ENCODE measurements around the gene MDC1.
"Not testable (repeated sequence)": the region's sequence is repeated elsewhere in the genome, so short reads cannot be mapped to it uniquely, and the experiment has no call there.

MDC1 gene

GRCh38 chr6:30678964-30679726 is 37.9 kb downstream of the MDC1 start:
- DNase-seq = peak; percentile 91

- no peak for DNase-seq
Measured at GRCh38 chr6:30676660-30677285, 40.3 kb downstream of the MDC1 start.

DNA sequence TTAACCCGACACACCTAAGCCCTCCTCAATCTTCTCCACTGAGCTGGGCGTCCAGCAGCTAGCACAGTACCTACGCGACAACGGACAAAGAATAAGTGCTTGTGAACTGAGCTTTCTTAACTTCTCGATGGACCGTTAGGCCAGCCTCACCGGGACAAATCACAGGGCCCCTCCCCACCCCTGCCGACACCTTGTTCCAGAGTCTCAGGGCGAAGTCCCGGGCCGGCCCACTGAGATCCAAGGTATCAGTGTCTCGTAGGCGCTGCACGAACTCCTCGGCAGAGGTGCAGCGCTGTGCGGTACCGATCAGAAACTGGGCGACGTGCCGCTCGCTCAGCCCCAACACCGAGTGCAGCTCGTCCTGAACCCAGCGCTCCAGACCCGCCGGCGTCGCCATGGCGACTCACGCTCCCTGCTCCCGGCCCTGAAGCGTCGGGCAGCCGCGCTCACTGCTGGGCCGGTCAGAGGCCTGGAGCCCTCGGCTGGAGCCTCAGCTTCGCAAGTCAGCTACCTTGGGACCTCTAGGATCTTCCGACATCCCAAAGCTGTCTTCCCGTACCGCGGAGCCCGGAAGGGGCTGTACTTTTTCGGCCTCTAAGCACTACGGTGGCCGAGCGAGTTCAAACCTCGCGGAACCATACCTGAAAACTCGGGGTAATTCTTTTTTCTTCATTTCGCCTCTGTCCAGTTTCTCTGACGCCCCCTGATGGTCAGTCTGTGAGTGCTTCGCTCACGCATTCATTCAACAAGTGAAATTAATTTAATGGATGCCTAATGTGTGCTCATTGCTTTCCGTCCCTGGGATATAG is 44.4 kb downstream of the MDC1 start, which contains the start of gene DHX16:
Gene DHX16, minus strand, starts transcription at position 562 of the 809 bp plus-strand sequence. Its CDS starts 165 bp downstream, at position 397.
- peak; percentile 89 for DNase-seq

GRCh38 chr6:30670760-30671527 is 46.1 kb downstream of the MDC1 start:
- no peak for DNase-seq

DNA sequence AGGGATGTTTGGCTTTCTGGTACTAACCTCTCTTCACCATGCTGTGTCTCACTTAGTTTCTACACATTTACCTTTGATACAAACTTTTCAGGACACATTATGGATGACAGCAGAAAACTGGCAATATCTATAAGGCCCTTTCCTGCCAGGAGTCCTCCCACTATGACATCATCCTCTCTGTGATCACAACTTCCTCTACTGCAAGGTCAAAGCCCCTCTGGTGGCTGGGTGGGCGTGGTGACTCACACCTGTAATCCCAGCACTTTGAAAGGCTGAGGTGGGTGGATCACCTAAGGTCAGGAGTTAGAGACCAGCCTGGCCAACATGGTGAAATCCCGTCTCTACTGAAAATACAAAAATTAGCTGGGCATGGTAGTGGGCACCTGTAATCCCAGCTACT is 50.8 kb downstream of the MDC1 start:
- peak; percentile 41 for DNase-seq

DNA sequence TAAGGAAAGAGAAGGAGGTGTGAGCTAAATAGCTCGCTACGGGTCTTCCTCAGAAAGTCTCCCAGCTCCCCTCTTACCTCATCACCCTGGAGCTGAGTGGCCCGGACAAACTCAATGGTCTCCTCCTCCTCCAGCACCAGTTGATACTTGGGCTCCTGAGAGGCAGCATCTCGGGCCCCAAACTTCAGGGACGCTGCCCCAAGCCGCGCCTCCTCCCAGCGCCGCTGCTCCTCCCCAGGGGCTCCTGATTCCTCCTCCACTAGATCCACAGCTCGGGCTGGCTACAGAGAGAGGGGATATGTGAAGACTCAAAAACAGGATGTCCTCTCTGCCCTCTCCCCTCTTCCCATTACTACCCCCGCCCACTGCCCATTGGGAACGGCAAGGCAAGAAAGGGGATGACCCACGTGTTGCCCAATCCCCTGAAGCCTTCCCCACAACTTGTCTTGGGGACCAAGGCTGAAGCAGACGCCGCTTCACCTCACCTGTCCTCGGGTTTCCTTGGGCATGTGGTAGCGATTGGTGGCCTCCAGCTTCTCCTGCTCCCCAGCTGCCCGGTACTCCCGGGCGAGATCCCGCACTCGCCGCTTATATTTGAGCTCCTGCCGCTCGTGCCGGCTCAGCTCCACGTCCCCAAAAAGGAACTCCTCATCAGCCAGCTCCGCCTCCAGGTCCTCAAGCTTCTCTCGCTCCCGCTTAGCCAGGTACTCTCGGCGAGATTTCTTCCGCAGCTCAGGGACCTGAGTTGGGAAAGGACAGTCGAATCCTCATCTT is 51.9 kb downstream of the MDC1 start:
- no peak for DNase-seq

DNA sequence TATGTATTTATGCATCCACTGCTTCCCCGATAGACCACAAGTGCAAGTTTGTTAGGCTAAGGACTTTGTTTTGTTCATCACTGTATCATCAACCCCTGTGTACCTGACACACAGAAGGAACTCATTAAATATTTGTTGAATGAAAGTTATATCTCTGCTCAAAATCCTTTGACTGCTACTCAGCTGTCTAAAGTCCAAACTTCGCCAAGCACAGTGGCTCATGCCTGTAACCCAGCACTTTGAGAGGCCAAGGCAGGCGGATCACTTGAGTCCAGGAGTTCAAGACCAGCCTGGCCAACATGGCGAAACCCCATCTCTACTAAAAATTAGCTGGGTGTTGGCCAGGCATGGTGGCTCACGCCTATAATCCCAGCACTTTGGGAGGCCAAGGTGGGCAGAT is 59.2 kb downstream of the MDC1 start:
- DNase-seq = not testable (repeated sequence)

DNA sequence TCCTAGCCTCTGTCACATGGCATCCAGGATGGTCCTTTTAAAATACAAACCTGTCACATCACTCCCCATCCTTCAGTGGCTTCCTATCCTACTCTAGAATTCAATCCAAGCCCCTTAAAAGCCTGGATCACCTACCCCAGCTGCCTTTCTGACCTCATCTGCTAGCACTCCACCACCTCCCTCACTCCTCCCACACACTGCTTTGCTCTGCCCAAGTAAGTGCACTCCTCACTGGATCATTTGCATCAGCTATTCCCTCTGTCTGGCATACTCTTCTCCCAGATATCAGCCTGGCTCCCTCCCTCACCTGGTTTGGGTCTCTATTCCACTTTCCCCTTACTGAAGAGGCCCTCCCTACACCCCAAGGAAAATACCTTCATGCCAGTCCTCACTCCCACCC is 59.6 kb downstream of the MDC1 start:
- no peak for DNase-seq

- no peak for DNase-seq
Measured at GRCh38 chr6:30656513-30656912, 60.6 kb downstream of the MDC1 start.

DNA sequence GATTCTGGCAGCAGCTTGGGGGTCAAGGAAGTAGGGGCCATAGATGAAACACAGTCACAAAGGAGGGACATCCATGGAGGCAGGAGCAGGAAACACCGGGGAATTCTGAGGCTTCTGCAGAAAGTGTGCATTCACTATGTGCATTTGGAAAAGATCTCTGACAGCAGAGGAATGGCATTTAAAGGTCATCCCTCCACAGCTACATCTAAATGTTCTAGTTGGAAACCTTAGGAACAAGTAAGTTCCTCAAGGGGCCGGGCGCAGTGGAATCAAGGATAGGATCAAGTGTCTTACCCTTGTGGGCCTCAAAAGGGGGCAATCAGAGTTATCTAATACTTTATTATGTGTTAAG is 61.4 kb downstream of the MDC1 start:
- no peak for DNase-seq

DNA sequence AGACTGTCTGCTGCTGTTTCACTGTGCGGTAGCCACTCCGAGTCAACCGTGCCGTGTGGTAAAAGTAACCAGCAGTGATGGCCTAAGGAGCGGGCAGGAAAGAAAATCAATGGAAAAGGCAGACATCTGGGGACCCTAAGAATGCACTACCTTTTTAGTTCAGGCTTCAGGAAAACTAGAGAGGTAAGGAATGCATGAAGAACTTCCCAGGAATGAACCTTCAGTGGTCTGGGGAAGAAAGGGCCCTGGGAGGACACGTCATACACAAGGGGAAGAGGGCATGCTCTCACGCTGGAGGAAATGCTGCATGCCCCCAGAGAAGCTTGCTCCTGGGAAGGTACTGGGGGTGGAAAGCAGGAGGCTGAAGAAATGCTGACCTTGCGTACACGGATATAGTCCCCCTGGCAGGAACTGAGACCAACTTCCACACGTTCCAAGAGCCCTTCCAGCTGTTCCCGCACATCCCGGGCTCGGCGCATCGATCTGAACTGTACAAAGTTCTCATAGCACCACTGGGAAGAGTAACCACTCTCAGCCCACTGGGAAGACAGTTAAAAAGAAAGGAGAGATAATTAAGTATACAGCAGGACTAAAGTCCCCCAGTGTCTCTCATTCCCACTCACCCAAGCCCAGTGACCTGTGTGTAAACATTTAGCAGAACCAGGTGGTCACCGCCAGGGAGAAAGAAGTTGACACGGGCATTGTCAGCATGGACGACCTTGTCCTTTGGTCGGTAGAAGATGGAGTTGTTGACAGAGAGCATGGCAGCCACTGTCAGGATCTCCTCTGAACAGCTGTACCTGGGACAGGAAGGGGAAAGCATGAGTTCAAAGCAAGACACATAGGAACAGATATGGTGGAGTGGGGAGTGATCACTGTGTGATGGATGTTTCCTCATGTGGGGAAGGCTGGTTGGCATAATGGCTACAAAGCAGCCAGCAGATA is 62.0 kb downstream of the MDC1 start:
- DNase-seq = no peak

DNA sequence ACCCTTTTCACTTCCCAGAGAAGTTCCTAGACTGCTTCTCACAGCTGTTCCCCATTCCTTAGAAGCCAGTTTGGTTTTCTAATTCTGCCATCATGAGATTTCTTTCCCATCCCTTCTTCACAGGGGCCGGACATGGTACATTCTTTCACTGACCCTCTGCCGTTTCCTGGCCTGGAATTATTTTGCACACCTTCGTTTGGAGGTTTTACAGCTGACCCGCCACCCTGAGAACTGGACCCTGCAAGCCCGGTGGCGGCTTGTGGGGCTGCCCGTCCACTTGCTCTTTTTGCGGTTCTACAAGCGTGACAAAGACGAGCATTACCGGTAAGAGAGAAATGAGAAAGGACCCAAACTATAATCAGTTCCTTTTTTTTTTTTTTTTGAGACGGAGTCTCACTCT is 65.9 kb downstream of the MDC1 start:
- no peak for DNase-seq
